IMR-90 (cell line): ENCODE results near the gene NAV1. TPM values are rescaled to one million over a fixed set of nuclear protein-coding genes. Genes with fewer than 3 reads are reported as not detected.

Source experiments
- ATAC-seq: fragments of 200-7000 bp; cut with Tn5 transposase; 2 replicates; pipeline ENCODE4 v1.9.1; 2020; ENCODE audit warnings: low read depth, mild to moderate bottlenecking, moderate library complexity
- BruUV-seq: library from RNA; stranded (reverse); fragments of 400-500 nt; replicated peaks from 2 replicates; lab custom pipeline; 2021; lab: Mats Ljungman, UMichigan
- CTCF ChIA-PET: fragments of 300-600 bp; formaldehyde crosslinking; extraction: SDS; loops from one replicate; lab custom pipeline; 2021; ENCODE audit warnings: antibody characterized with exemption; lab: Yijun Ruan, JAX
- POLR2A ChIA-PET: fragments of 300-600 bp; sonication (Branson Sonifier 250); formaldehyde crosslinking; loops from one replicate; lab custom pipeline; 2022; ENCODE audit warnings: antibody characterized with exemption; ENCODE audit not compliant: unreplicated experiment; lab: Charles Lee
- DNase-seq: peaks from one replicate; pipeline ENCODE4 v3.0.0; 2013
- H2AFZ ChIP-seq: replicated peaks from 2 replicates; pipeline ENCODE3; 2013; ENCODE audit warnings: low read length, mild to moderate bottlenecking; ENCODE audit not compliant: poor library complexity
- H2AK5ac ChIP-seq: 2 replicates; pipeline ENCODE4 v1.6.1; 2013; ENCODE audit warnings: low read depth, low read length, inconsistent platforms
- H2AK9ac ChIP-seq: replicated peaks from 2 replicates; pipeline ENCODE3; 2013; ENCODE audit warnings: mild to moderate bottlenecking, low read depth, low read length, moderate library complexity; ENCODE audit not compliant: poor library complexity
- H2BK120ac ChIP-seq: 2 replicates; pipeline ENCODE4 v1.6.1; 2013; ENCODE audit warnings: low read depth, low read length, inconsistent platforms
- H2BK15ac ChIP-seq: 3 replicates; pipeline ENCODE4 v1.6.1; 2013; ENCODE audit warnings: low read depth, low read length, inconsistent platforms
- H2BK20ac ChIP-seq: 2 replicates; pipeline ENCODE4 v1.6.1; 2013; ENCODE audit warnings: low read depth, mild to moderate bottlenecking, inconsistent platforms, low read length, moderate library complexity
- H2BK5ac ChIP-seq: 2 replicates; pipeline ENCODE4 v1.6.1; 2013; ENCODE audit warnings: mild to moderate bottlenecking, low read depth, low read length, inconsistent platforms; ENCODE audit not compliant: poor library complexity, severe bottlenecking
- H3K14ac ChIP-seq: replicated peaks from 2 replicates; pipeline ENCODE4 v1.6.1; 2013; ENCODE audit warnings: low read depth, low read length, inconsistent platforms
- H3K18ac ChIP-seq: 2 replicates; pipeline ENCODE4 v1.6.1; 2013; ENCODE audit warnings: low read depth, low read length, control low read depth
- H3K23ac ChIP-seq: 2 replicates; pipeline ENCODE4 v1.6.1; 2013; ENCODE audit warnings: low read depth, low read length, inconsistent platforms
- H3K27ac ChIP-seq: 2 replicates; pipeline ENCODE4 v1.5.1; 2013; ENCODE audit warnings: mild to moderate bottlenecking, control low read depth, low read length; ENCODE audit not compliant: insufficient read depth
- H3K27me3 ChIP-seq: 2 replicates; pipeline ENCODE4 v1.6.1; 2013; ENCODE audit warnings: low read length; ENCODE audit not compliant: control insufficient read depth, insufficient read depth
- H3K36me3 ChIP-seq: 2 replicates; pipeline ENCODE4 v1.6.1; 2013; ENCODE audit warnings: low read length, mixed read lengths; ENCODE audit not compliant: control insufficient read depth, insufficient read depth
- H3K4ac ChIP-seq: 2 replicates; pipeline ENCODE4 v1.6.1; 2013; ENCODE audit warnings: low read depth, low read length, inconsistent platforms
- H3K4me1 ChIP-seq: 2 replicates; pipeline ENCODE4 v1.6.1; 2013; ENCODE audit warnings: low read length, mixed read lengths; ENCODE audit not compliant: control insufficient read depth, insufficient read depth
- H3K4me2 ChIP-seq: 2 replicates; pipeline ENCODE4 v1.6.1; 2013; ENCODE audit warnings: low read depth, mild to moderate bottlenecking, control low read depth, low read length, moderate library complexity
- H3K4me3 ChIP-seq: 2 replicates; pipeline ENCODE4 v1.5.1; 2013; ENCODE audit warnings: low read depth, mild to moderate bottlenecking, control low read depth, low read length, moderate library complexity; ENCODE audit not compliant: insufficient read depth
- H3K56ac ChIP-seq: 2 replicates; pipeline ENCODE4 v1.6.1; 2013; ENCODE audit warnings: low read length, inconsistent platforms; ENCODE audit not compliant: insufficient read depth; ENCODE audit errors: extremely low read depth
- H3K79me1 ChIP-seq, 2 experiments: 2 replicates each; pipeline ENCODE4 v1.6.1; 2013; ENCODE audit warnings: low read length in 2 of 2, inconsistent platforms in 1 of 2, low read depth in 1 of 2
- H3K9ac ChIP-seq: 2 replicates; pipeline ENCODE4 v1.6.1; 2013; ENCODE audit warnings: low read depth, low read length, control low read depth
- H3K9me1 ChIP-seq: 2 replicates; pipeline ENCODE4 v1.6.1; 2013; ENCODE audit warnings: low read length, inconsistent platforms; ENCODE audit not compliant: insufficient read depth
- H3K9me3 ChIP-seq: 2 replicates; pipeline ENCODE4 v1.6.1; 2013; ENCODE audit warnings: low read length; ENCODE audit not compliant: control insufficient read depth, insufficient read depth
- H4K20me1 ChIP-seq: 2 replicates; pipeline ENCODE4 v1.6.1; 2013; ENCODE audit warnings: low read length, inconsistent platforms; ENCODE audit not compliant: insufficient read depth
- H4K5ac ChIP-seq: 2 replicates; pipeline ENCODE4 v1.6.1; 2013; ENCODE audit warnings: mild to moderate bottlenecking, low read depth, low read length, control low read depth
- H4K8ac ChIP-seq, 2 experiments: 2 replicates each; pipeline ENCODE4 v1.6.1; 2013; ENCODE audit warnings: low read depth in 2 of 2, low read length in 2 of 2, control low read depth in 1 of 2, inconsistent platforms in 1 of 2
- H4K91ac ChIP-seq: 2 replicates; pipeline ENCODE4 v1.6.1; 2013; ENCODE audit warnings: low read depth, low read length, inconsistent platforms; ENCODE audit not compliant: insufficient read depth
- BHLHE40 ChIP-seq: fragments of 150-350 bp; IDR thresholded peaks from 2 replicates; pipeline ENCODE4 v1.6.1; 2016; ENCODE audit warnings: mild to moderate bottlenecking, low read depth, low read length
- CHD1 ChIP-seq: IDR thresholded peaks from 2 replicates; pipeline ENCODE4 v1.6.1; 2012; ENCODE audit warnings: low read depth, low read length, improper control_type of control experiment
- CTCF ChIP-seq: conservative IDR thresholded peaks from 2 replicates; pipeline ENCODE4 v1.5.1; 2012; ENCODE audit warnings: mild to moderate bottlenecking, low read depth, low read length, improper control_type of control experiment
- ELK1 ChIP-seq: fragments of 150-350 bp; IDR thresholded peaks from 2 replicates; pipeline ENCODE4 v1.6.1; 2016; ENCODE audit warnings: low read depth, mild to moderate bottlenecking, low read length, moderate library complexity, borderline replicate concordance
- FOS ChIP-seq: fragments of 150-350 bp; IDR thresholded peaks from 2 replicates; pipeline ENCODE4 v1.6.1; 2016; ENCODE audit warnings: low read depth, low read length
- MAFK ChIP-seq: IDR thresholded peaks from 2 replicates; pipeline ENCODE4 v1.6.1; 2012; ENCODE audit warnings: low read depth, low read length, improper control_type of control experiment
- MAZ ChIP-seq: IDR thresholded peaks from 2 replicates; pipeline ENCODE4 v1.6.1; 2012; ENCODE audit warnings: low read depth, mild to moderate bottlenecking, low read length, improper control_type of control experiment, moderate library complexity, borderline replicate concordance
- MXI1 ChIP-seq: IDR thresholded peaks from 2 replicates; pipeline ENCODE4 v1.6.1; 2012; ENCODE audit warnings: low read depth, mild to moderate bottlenecking, low read length, moderate library complexity, borderline replicate concordance
- POLR2A ChIP-seq: IDR thresholded peaks from 2 replicates; pipeline ENCODE4 v1.6.1; 2012; ENCODE audit warnings: mild to moderate bottlenecking, low read depth, low read length
- RAD21 ChIP-seq: IDR thresholded peaks from 2 replicates; pipeline ENCODE4 v1.6.1; 2012; ENCODE audit warnings: low read length, improper control_type of control experiment
- RCOR1 ChIP-seq: IDR thresholded peaks from 2 replicates; pipeline ENCODE4 v1.6.1; 2012; ENCODE audit warnings: mild to moderate bottlenecking, low read length, improper control_type of control experiment; ENCODE audit not compliant: insufficient replicate concordance
- RFX5 ChIP-seq: IDR thresholded peaks from 2 replicates; pipeline ENCODE4 v1.8.0; 2012; ENCODE audit warnings: low read depth, mild to moderate bottlenecking, low read length, moderate library complexity
- WGBS, 2 experiments: methylation state at CpG; one replicate each; pipeline versions ENCODE4 v1.1.5 to v1.1.7; 2013; ENCODE audit warnings: missing lambda C conversion rate in 2 of 2; ENCODE audit not compliant: insufficient read length in 1 of 2; ENCODE audit errors: extremely low coverage in 2 of 2; 5-methylcytosine and 5-hydroxymethylcytosine counted together
- dilution Hi-C: fragments of 300-500 bp; cut with HindIII; formaldehyde crosslinking; loops from one replicate; pipeline ENCODE4 v1.14.3; 2018; ENCODE audit warnings: low sequenced_read_pairs; ENCODE audit not compliant: unreplicated experiment
- in situ Hi-C: fragments of 300-500 bp; cut with MboI; formaldehyde crosslinking; loops from 3 replicates; pipeline ENCODE4 v1.14.3; 2019; ENCODE audit warnings: low sequenced_read_pairs, inconsistent platforms, mixed read lengths
- intact Hi-C: fragments of 100-400 bp; cut with micrococcal nuclease; formaldehyde crosslinking; loops from 2 replicates; pipeline ENCODE4 v1.10.0; 2022
- polyA plus RNA-seq, 3 experiments: library from polyadenylated mRNA; depleted of rRNA; stranded (reverse); fragments of >200 nt; gene quantifications; 2 replicates each; pipeline ENCODE4 v1.2.3, GENCODE V29; 2012; ENCODE audit warnings: low replicate concordance in 1 of 3
- total RNA-seq: library from RNA; depleted of rRNA; stranded (reverse); fragments of >200 nt; gene quantifications from 2 replicates; pipeline ENCODE4 v1.2.3, GENCODE V29; 2012
- TF ChIP-seq, protein P1 (sequence below): fragments of 150-350 bp; IDR thresholded peaks from 2 replicates; pipeline ENCODE4 v1.6.1; 2017; ENCODE audit warnings: mild to moderate bottlenecking, antibody characterized with exemption, low read length, low read depth

NAV1 gene
- total and polyA plus RNA-seq, 2 of the 4 experiments (the other 2 are of a cell fraction): 14.0 to 23.1 TPM

- TF ChIP-seq RFX5 (no peak), CHD1 (no peak)
Measured at GRCh38 chr1:201565771-201566528, 27.0 kb downstream of the NAV1 start (continued).

- Histone ChIP-seq H3K9me3 (no peaks in the 10 kb centered on the region), H3K56ac (no peak overlapping the region), H2BK5ac (no peak overlapping the region), H3K4me1 (peaks cover 25% of the 10 kb centered on the region), H2BK120ac (no peak overlapping the region), H4K20me1 (peaks cover 21% of the 10 kb centered on the region), H4K8ac (no peak overlapping the region), H3K27ac (no peak overlapping the region), H3K9ac (no peak overlapping the region), H3K4me2 (no peak overlapping the region), H4K91ac (no peak overlapping the region), H3K27me3 (no peaks in the 10 kb centered on the region), H3K18ac (no peak overlapping the region), H3K23ac (no peak overlapping the region), H3K36me3 (no peaks in the 10 kb centered on the region; the same call in 1 of the 2 replicates), H3K4me3 (no peak overlapping the region), H3K4ac (peak overlapping the region; percentile 11; the same call in 1 of the 2 replicates), H4K5ac (no peak overlapping the region), H3K9me1 (peaks cover 33% of the 10 kb centered on the region), H2AK9ac (no peak overlapping the region), H3K14ac (no peak overlapping the region), H2BK20ac (no peak overlapping the region), H2BK15ac (no peak overlapping the region), H2AK5ac (0 out of 2 replicates have a peak overlapping the region, but pooled peaks have one; percentile 11), H2AFZ (no peak overlapping the region), H3K79me1 (peaks cover 44 to 81% of the 10 kb centered on the region in 2 experiments)
- DNase-seq (no peak), ATAC-seq (no peak)
- TF ChIP-seq RFX5 (no peak), MXI1 (no peak), BHLHE40 (no peak), MAFK (no peak), CTCF (no peak), RCOR1 (no peak), ELK1 (no peak), CHD1 (no peak), FOS (no peak), POLR2A (no peak), MAZ (no peak), RAD21 (no peak)
- TF ChIP-seq, protein P1, sequence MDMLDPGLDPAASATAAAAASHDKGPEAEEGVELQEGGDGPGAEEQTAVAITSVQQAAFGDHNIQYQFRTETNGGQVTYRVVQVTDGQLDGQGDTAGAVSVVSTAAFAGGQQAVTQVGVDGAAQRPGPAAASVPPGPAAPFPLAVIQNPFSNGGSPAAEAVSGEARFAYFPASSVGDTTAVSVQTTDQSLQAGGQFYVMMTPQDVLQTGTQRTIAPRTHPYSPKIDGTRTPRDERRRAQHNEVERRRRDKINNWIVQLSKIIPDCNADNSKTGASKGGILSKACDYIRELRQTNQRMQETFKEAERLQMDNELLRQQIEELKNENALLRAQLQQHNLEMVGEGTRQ: no peak
- ChIA-PET CTCF (interaction anchor here (0.5 to 1.1 kb wide), 2 partner anchors 22 to 112 kb away, joined by 3 to 4 read pairs; no protein-coding TSS in a partner anchor), POLR2A (no interaction called here)
- BruUV-seq: no TSS peak
- WGBS, 2 experiments: no CpG with 5 or more reads among the region's 2 CpGs
- dilution Hi-C loops (no loop called here), in situ Hi-C loops (loop anchor here (10.0 kb wide), 1 partner anchor 58 kb away; no protein-coding TSS in a partner anchor), intact Hi-C loops (no loop called here)
Measured at GRCh38 chr1:201566529-201566823, 27.5 kb downstream of the NAV1 start.
